OCI-LY3 (cell line): Measurements from ENCODE around the gene SLC12A6.

Experiments used
- EZH2phosphoT487 ChIP-seq: fragments of 200-600 bp; shearing (Covaris generic); IDR thresholded peaks from 2 replicates; pipeline ENCODE4 v1.6.1; 2018; ENCODE audit warnings: antibody characterized with exemption, mixed run types, low read depth
- TF ChIP-seq, protein P1 (sequence below): fragments of 200-600, 300-600 bp; sonication (generic); IDR thresholded peaks from 2 replicates; pipeline ENCODE4 v1.5.1; 2014; ENCODE audit warnings: antibody characterized with exemption, low read length, low read depth

DNA sequence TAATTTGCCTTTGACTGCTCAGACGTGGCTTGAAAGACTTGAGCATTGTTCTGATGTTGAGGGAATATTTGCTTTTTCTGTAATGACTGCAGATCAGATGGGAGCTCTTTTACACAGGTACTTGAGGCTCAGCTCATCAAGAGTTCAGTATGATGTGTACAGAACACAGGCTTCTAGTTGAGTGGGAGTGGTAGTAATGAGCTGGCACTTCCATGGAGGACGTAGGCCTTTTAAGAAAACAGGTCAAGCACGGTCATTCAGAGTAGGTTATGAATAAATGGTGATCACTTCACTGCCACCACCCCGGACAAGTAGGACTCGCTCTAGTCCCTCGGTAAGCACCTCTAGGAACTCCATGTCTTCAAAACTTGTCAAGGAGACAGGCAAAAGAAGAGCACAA lies 104.0 kb downstream of the SLC12A6 start:
- TF ChIP-seq, protein P1, sequence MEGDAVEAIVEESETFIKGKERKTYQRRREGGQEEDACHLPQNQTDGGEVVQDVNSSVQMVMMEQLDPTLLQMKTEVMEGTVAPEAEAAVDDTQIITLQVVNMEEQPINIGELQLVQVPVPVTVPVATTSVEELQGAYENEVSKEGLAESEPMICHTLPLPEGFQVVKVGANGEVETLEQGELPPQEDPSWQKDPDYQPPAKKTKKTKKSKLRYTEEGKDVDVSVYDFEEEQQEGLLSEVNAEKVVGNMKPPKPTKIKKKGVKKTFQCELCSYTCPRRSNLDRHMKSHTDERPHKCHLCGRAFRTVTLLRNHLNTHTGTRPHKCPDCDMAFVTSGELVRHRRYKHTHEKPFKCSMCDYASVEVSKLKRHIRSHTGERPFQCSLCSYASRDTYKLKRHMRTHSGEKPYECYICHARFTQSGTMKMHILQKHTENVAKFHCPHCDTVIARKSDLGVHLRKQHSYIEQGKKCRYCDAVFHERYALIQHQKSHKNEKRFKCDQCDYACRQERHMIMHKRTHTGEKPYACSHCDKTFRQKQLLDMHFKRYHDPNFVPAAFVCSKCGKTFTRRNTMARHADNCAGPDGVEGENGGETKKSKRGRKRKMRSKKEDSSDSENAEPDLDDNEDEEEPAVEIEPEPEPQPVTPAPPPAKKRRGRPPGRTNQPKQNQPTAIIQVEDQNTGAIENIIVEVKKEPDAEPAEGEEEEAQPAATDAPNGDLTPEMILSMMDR = no peak
- TF ChIP-seq EZH2phosphoT487 = no peak
